Measurements from ENCODE around the gene TFB2M.

Gene TFB2M

DNA sequence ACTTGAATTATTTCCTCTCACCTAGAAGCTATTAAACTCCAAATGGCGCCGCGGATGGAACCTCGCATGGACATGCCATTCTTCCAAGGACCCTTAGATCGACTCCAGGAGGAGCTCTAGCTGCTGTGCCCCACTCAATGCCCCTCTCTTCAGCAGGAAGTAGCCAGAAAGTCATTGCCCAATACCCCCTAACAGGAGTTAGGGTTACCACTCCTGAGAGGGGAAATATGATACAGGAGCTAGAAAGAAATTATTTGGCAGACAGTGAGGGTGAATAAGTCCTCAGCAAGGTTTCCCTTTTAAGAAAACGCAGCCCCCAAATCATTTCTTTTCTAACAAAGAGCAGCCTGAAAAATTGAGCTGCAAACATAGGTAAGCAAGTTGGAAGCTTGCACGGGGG lies 28.6 kb downstream of the TFB2M start:
- Histone ChIP-seq H3K9ac (ENCODE audit: low read length in 5 of 5) (no peak overlapping the region), H3K27me3 (ENCODE audit: control insufficient read depth in 5 of 5, insufficient read depth in 4 of 5, low read length in 5 of 5) (no peaks in the 10 kb centered on the region), H3K27ac (ENCODE audit: low read depth, low read length) (no peak overlapping the region), H3K9me3 (ENCODE audit: control insufficient read depth in 5 of 5, low read length in 5 of 5) (no peaks in the 10 kb centered on the region), H3K4me1 (ENCODE audit: control insufficient read depth in 5 of 5, insufficient read depth in 5 of 5, low read length in 5 of 5) (no peaks in the 10 kb centered on the region), H3K36me3 (ENCODE audit: control insufficient read depth in 5 of 5, insufficient read depth in 5 of 5, low read length in 5 of 5) (peaks cover 18 to 31% (median 24%) of the 10 kb centered on the region in 5 donors), H3K4me3 (ENCODE audit: low read depth in 1 of 5, low read length in 5 of 5) (no peak overlapping the region)

DNA sequence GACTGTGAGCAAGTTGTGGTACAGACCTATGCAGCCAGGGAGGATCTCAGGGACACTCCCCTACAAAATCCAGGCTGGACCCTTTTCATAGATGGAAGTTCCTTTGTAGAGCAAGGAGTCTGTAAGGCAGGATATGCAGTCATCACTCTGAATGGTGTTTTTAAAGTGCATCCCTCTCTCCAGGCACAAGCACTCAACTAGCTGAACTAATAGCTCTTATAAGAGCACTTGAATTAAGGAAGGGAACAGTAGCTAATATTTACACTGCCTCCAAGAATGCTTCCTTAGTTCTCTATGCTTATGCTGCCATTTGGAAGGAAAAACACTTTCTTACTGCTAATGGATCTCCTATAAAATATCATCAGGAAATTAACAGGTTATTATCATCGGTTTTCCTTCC lies 31.9 kb downstream of the TFB2M start:
- H3K9me3 ChIP-seq (ENCODE audit: control insufficient read depth in 5 of 5, low read length in 5 of 5), result peaks cover 4 to 12% (median 8%) of the 10 kb centered on the region in 5 donors
- H3K27me3 ChIP-seq (ENCODE audit: control insufficient read depth in 5 of 5, insufficient read depth in 4 of 5, low read length in 5 of 5), result no peaks in the 10 kb centered on the region

DNA sequence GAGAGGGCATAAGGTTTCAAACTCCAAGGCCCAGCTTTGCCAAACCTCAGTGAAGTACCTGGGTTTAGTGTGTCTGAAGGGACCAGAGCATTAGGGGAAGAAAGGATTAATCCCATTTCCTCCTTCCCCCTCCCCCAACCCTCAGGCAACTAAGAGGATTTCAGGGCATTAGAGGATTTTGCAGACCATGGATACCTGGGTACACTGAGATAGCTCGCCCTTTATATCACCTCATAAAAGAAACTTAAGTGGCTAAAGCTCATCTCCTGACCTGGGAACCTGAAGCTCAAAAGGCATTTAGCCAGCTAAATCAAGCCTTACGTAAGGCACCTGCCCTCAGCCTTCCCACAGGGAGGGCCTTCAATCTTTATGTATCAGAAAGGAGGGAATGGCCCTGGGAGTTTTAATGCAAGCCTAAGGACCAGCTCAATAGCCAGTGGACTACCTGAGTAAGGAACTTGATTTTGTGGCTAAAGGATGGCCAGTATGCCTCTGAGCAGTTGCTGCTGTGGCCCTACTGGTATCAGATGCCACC lies 32.6 kb downstream of the TFB2M start:
- H3K4me1 ChIP-seq (ENCODE audit: control insufficient read depth in 5 of 5, insufficient read depth in 5 of 5, low read length in 5 of 5), result no peaks in the 10 kb centered on the region
- H3K9me3 ChIP-seq (ENCODE audit: control insufficient read depth in 5 of 5, low read length in 5 of 5), result peaks cover 4 to 12% (median 8%) of the 10 kb centered on the region in 5 donors
- no peak overlapping the region for H3K4me3 ChIP-seq (ENCODE audit: low read depth in 1 of 5, low read length in 5 of 5)
- H3K27me3 ChIP-seq (ENCODE audit: control insufficient read depth in 5 of 5, insufficient read depth in 4 of 5, low read length in 5 of 5), result no peaks in the 10 kb centered on the region
- no peak overlapping the region for H3K27ac ChIP-seq (ENCODE audit: low read depth, low read length)
- no peak overlapping the region for H3K9ac ChIP-seq (ENCODE audit: low read length in 5 of 5)
- peaks cover 0 to 2% (median 0%) of the 10 kb centered on the region in 5 donors for H3K36me3 ChIP-seq (ENCODE audit: control insufficient read depth in 5 of 5, insufficient read depth in 5 of 5, low read length in 5 of 5)

More for the DNA sequence above, 31.9 kb downstream of the TFB2M start:
- Histone ChIP-seq H3K27ac (ENCODE audit: low read depth, low read length) (no peak overlapping the region), H3K9ac (ENCODE audit: low read length in 5 of 5) (no peak overlapping the region), H3K36me3 (ENCODE audit: control insufficient read depth in 5 of 5, insufficient read depth in 5 of 5, low read length in 5 of 5) (peaks cover 0 to 7% (median 3%) of the 10 kb centered on the region in 5 donors), H3K4me1 (ENCODE audit: control insufficient read depth in 5 of 5, insufficient read depth in 5 of 5, low read length in 5 of 5) (no peaks in the 10 kb centered on the region), H3K4me3 (ENCODE audit: low read depth in 1 of 5, low read length in 5 of 5) (no peak overlapping the region)

DNA sequence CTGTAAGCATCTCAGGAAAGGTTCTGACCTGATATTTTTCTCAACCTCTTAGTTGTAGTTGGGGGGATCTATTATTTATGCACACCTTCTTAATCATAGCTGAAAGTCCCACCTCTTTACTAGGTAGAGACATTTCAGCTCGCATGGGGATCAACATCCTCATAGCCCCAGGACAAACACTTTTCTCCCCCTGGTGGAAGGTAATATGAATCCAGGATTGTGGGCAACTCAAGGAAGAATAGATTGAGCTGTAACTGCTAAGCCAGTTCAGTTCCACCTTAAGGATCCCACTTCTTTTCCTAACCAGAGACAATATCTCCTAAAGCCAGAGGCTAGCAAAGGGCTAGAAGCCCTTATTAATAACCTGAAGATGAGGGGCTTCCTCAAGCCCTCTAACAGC lies 33.5 kb downstream of the TFB2M start:
- Histone ChIP-seq H3K9me3 (ENCODE audit: control insufficient read depth in 5 of 5, low read length in 5 of 5) (peaks cover 4 to 12% (median 8%) of the 10 kb centered on the region in 5 donors), H3K9ac (ENCODE audit: low read length in 5 of 5) (no peak overlapping the region), H3K27me3 (ENCODE audit: control insufficient read depth in 5 of 5, insufficient read depth in 4 of 5, low read length in 5 of 5) (no peaks in the 10 kb centered on the region), H3K27ac (ENCODE audit: low read depth, low read length) (no peak overlapping the region), H3K4me3 (ENCODE audit: low read depth in 1 of 5, low read length in 5 of 5) (no peak overlapping the region), H3K36me3 (ENCODE audit: control insufficient read depth in 5 of 5, insufficient read depth in 5 of 5, low read length in 5 of 5) (no peaks in the 10 kb centered on the region), H3K4me1 (ENCODE audit: control insufficient read depth in 5 of 5, insufficient read depth in 5 of 5, low read length in 5 of 5) (peaks cover 0 to under 1% (median 0%) of the 10 kb centered on the region in 5 donors)

DNA sequence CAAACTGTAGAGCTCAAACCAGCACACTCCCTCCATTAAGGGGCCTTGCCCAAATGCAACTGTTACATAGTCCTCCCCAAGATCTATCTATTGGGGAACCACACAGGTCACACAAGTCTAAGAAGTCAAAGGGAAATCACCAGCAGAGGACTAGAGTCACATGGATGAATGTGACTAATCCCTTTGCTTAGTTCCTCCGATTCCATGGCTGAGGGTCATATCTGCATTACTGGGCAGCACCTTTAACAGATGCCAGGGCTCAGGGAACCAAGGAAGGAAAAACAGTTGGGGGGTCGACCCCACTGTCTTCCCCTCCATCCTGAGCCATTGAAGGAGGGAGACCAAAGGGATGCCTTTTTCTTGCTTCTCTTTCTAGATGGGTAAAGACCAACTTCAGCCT lies 35.6 kb downstream of the TFB2M start:
- Histone ChIP-seq H3K9ac (ENCODE audit: low read length in 5 of 5) (no peak overlapping the region), H3K9me3 (ENCODE audit: control insufficient read depth in 5 of 5, low read length in 5 of 5) (peaks cover 4 to 12% (median 8%) of the 10 kb centered on the region in 5 donors), H3K36me3 (ENCODE audit: control insufficient read depth in 5 of 5, insufficient read depth in 5 of 5, low read length in 5 of 5) (no peaks in the 10 kb centered on the region), H3K27me3 (ENCODE audit: control insufficient read depth in 5 of 5, insufficient read depth in 4 of 5, low read length in 5 of 5) (no peaks in the 10 kb centered on the region), H3K4me1 (ENCODE audit: control insufficient read depth in 5 of 5, insufficient read depth in 5 of 5, low read length in 5 of 5) (peaks cover 0 to 3% (median 0%) of the 10 kb centered on the region in 5 donors), H3K4me3 (ENCODE audit: low read depth in 1 of 5, low read length in 5 of 5) (no peak overlapping the region), H3K27ac (ENCODE audit: low read depth, low read length) (no peak overlapping the region)

DNA sequence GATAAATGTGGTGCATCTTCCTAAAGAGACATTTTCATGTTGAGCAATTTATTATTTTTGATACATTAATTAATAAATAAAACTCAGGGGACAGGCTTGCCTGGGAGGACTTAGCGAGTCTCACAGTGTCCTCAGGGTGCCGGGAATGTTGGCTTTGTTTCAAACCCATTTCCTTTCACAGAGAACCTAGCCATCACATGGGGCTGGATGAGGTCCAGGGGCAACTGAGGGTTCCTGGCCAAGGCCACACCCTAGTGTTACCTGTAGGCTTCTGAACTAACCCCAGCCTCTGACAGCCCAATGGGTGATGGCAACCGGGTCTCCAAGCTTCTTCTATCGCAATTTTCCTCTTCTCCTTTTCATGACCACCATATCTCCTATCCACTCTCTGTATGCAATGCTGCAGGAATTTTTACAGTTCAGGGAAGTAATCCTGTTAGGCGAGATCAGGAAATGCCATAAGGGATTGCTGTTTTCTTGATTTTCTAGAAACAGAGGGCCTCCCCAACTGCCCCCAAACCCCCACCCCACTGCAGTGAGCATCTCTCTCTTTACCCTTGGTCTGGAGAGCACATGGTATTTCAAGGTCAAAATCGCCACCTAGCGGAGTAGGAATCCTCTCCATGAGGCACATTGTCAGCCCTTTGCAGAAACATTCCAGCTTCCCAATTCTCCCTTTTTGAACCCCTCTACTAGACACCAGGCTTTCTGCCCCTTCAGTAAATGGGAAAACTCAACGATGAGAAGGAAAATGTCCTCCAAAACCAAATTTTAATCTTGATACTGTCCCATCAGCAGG lies 36.9 kb downstream of the TFB2M start:
- H3K36me3 ChIP-seq (ENCODE audit: control insufficient read depth in 5 of 5, insufficient read depth in 5 of 5, low read length in 5 of 5), result no peaks in the 10 kb centered on the region

DNA sequence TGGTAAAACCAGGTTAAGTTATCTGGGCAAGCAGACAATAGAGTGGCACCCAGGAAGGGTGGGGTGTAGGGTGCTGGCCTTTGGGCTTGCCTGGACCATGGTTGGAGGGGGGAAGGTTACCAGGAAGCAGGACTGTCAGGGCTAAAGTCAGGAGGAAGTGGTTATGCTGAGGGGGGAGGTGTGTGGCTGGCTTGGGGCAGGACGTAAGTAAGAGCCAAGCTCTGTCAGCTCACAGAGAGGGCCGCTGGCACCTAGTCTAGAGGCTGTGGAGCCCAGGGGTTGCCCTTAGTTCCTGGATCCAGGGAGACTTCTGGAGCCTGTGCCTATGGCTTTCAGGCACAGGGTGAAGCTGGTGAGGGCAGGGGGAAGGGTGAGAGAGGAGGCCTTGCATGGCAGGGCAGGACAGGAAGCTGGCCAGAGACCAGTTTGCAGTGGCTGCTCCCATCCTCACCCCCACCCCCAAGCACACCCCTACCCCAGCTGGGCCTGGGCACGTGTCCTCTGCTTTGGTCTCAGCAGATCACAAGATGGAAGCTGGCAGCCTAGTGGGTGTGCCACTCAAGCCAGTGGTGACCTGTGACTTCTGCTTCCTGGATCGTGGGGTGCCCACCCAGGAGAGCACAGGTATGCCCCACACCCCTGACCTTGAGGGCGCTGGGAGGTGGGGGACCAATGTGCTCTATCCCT lies 38.5 kb downstream of the TFB2M start:
- H3K27me3 ChIP-seq (ENCODE audit: control insufficient read depth in 5 of 5, insufficient read depth in 4 of 5, low read length in 5 of 5), result no peaks in the 10 kb centered on the region
- H3K27ac ChIP-seq (ENCODE audit: low read depth, low read length), result no peak overlapping the region
- no peak overlapping the region for H3K4me3 ChIP-seq (ENCODE audit: low read depth in 1 of 5, low read length in 5 of 5)
- peaks cover 4 to 12% (median 8%) of the 10 kb centered on the region in 5 donors for H3K9me3 ChIP-seq (ENCODE audit: control insufficient read depth in 5 of 5, low read length in 5 of 5)
- H3K36me3 ChIP-seq (ENCODE audit: control insufficient read depth in 5 of 5, insufficient read depth in 5 of 5, low read length in 5 of 5), result no peaks in the 10 kb centered on the region
- peaks cover 0 to 3% (median 0%) of the 10 kb centered on the region in 5 donors for H3K4me1 ChIP-seq (ENCODE audit: control insufficient read depth in 5 of 5, insufficient read depth in 5 of 5, low read length in 5 of 5)
- no peak overlapping the region for H3K9ac ChIP-seq (ENCODE audit: low read length in 5 of 5)

More for the DNA sequence above, 36.9 kb downstream of the TFB2M start:
- Histone ChIP-seq H3K27ac (ENCODE audit: low read depth, low read length) (no peak overlapping the region), H3K4me1 (ENCODE audit: control insufficient read depth in 5 of 5, insufficient read depth in 5 of 5, low read length in 5 of 5) (peaks cover 0 to 3% (median 0%) of the 10 kb centered on the region in 5 donors), H3K9me3 (ENCODE audit: control insufficient read depth in 5 of 5, low read length in 5 of 5) (peaks cover 4 to 12% (median 8%) of the 10 kb centered on the region in 5 donors), H3K9ac (ENCODE audit: low read length in 5 of 5) (no peak overlapping the region), H3K27me3 (ENCODE audit: control insufficient read depth in 5 of 5, insufficient read depth in 4 of 5, low read length in 5 of 5) (no peaks in the 10 kb centered on the region), H3K4me3 (ENCODE audit: low read depth in 1 of 5, low read length in 5 of 5) (no peak overlapping the region)

DNA sequence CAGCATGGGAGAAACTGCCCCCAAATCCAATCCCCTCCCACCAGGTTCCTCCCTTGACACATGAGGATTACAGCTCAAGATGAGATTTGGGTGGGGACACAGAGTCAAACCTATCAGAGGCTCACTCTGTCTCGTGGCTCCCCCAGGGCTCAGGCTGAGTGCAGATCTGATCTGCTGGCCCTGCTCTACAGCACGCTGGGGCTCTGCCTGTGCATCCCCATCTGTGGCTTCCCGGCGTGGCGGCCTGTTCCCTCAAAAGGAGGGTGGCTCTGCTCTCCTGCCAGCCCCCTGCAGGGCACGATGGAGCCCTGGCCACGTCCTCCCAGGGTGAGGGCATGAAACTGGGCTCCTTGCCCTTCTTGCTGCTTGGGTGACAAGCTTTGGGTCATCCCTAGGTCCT lies 39.1 kb downstream of the TFB2M start:
- Histone ChIP-seq H3K4me1 (ENCODE audit: control insufficient read depth in 5 of 5, insufficient read depth in 5 of 5, low read length in 5 of 5) (peaks cover 0 to 3% (median 0%) of the 10 kb centered on the region in 5 donors), H3K27ac (ENCODE audit: low read depth, low read length) (no peak overlapping the region), H3K27me3 (ENCODE audit: control insufficient read depth in 5 of 5, insufficient read depth in 4 of 5, low read length in 5 of 5) (peaks cover 0 to 3% (median 0%) of the 10 kb centered on the region in 5 donors), H3K4me3 (ENCODE audit: low read depth in 1 of 5, low read length in 5 of 5) (no peak overlapping the region), H3K36me3 (ENCODE audit: control insufficient read depth in 5 of 5, insufficient read depth in 5 of 5, low read length in 5 of 5) (no peaks in the 10 kb centered on the region), H3K9ac (ENCODE audit: low read length in 5 of 5) (no peak overlapping the region), H3K9me3 (ENCODE audit: control insufficient read depth in 5 of 5, low read length in 5 of 5) (peaks cover 4 to 12% (median 8%) of the 10 kb centered on the region in 5 donors)

DNA sequence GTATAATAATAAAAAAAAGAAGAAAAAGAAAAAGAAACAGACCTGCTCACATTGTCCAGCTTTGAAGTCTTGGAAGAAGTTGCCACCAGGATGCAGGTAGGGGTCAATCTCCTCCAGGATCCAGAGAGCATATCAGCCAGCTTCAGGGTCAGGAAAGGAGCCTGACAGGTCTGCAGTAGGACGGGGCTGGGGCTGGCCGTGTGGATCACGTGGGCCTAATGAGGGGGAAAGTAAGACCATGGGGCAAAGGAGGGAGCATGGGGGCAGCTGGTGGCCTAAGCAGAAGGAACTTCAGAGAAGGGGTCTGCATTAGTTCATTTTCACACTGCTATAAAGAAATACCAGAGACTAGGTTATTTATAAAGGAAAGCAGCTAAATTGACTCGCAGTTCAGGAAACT lies 39.7 kb downstream of the TFB2M start:
- Histone ChIP-seq H3K27ac (ENCODE audit: low read depth, low read length) (no peak overlapping the region), H3K9ac (ENCODE audit: low read length in 5 of 5) (no peak overlapping the region), H3K9me3 (ENCODE audit: control insufficient read depth in 5 of 5, low read length in 5 of 5) (peaks cover 4 to 11% (median 8%) of the 10 kb centered on the region in 5 donors), H3K4me3 (ENCODE audit: low read depth in 1 of 5, low read length in 5 of 5) (no peak overlapping the region), H3K4me1 (ENCODE audit: control insufficient read depth in 5 of 5, insufficient read depth in 5 of 5, low read length in 5 of 5) (peaks cover 0 to 3% (median 0%) of the 10 kb centered on the region in 5 donors), H3K36me3 (ENCODE audit: control insufficient read depth in 5 of 5, insufficient read depth in 5 of 5, low read length in 5 of 5) (no peaks in the 10 kb centered on the region), H3K27me3 (ENCODE audit: control insufficient read depth in 5 of 5, insufficient read depth in 4 of 5, low read length in 5 of 5) (peaks cover 0 to 3% (median 0%) of the 10 kb centered on the region in 5 donors)

DNA sequence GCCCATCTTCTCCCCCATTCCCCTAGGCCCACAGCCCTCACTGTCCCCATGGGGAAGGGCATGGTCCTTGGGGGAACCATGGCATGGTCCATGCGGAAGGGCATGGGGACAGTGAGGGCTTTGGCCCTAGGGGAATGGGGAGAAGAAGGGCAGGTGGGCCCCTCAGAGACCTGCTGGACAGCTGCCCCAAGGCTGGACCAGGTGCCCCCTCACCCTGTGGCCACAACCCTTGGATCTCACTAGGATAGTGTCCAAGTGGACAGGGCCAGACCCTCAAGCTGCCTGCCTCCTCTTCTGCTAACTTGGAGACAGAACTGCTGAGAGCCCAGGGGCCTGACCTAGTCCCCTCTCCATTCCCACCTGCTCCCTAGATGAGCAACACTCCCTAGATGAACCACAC lies 46.5 kb downstream of the TFB2M start:
- H3K4me1 ChIP-seq (ENCODE audit: control insufficient read depth in 5 of 5, insufficient read depth in 5 of 5, low read length in 5 of 5), result no peaks in the 10 kb centered on the region
- no peak overlapping the region for H3K9ac ChIP-seq (ENCODE audit: low read length in 5 of 5)
- no peaks in the 10 kb centered on the region for H3K36me3 ChIP-seq (ENCODE audit: control insufficient read depth in 5 of 5, insufficient read depth in 5 of 5, low read length in 5 of 5)
- H3K27ac ChIP-seq (ENCODE audit: low read depth, low read length), result no peak overlapping the region
- H3K4me3 ChIP-seq (ENCODE audit: low read depth in 1 of 5, low read length in 5 of 5), result no peak overlapping the region
- peaks cover 0 to 26% (median 22%) of the 10 kb centered on the region in 5 donors for H3K9me3 ChIP-seq (ENCODE audit: control insufficient read depth in 5 of 5, low read length in 5 of 5)
- H3K27me3 ChIP-seq (ENCODE audit: control insufficient read depth in 5 of 5, insufficient read depth in 4 of 5, low read length in 5 of 5), result peaks cover 0 to 3% (median 0%) of the 10 kb centered on the region in 5 donors
